Ascending aorta (tissue), 2 donors: ENCODE results near the gene WDR38. TPM values are rescaled to one million over a fixed set of nuclear protein-coding genes. Genes with fewer than 3 reads are reported as not detected.

ENCODE experiments used
- DNase-seq, 2 donors: peaks; one replicate each; pipeline ENCODE4 v3.0.0-alpha.2; 2019; ENCODE audit warnings: low spot score in 2 of 2
- H3K27ac ChIP-seq, 2 donors: fragments of 200-600 bp; sonication (generic); one replicate each; pipeline ENCODE4 v1.5.1; 2016 to 2017; ENCODE audit warnings: mild to moderate bottlenecking in 1 of 2
- H3K27me3 ChIP-seq: fragments of 200-600 bp; sonication (generic); one replicate; pipeline ENCODE4 v1.5.1; 2017
- H3K36me3 ChIP-seq, 2 donors: fragments of 200-600 bp; sonication (generic); one replicate each; pipeline ENCODE4 v1.5.1; 2016
- H3K4me1 ChIP-seq, 2 donors: fragments of 200-600 bp; sonication (generic); one replicate each; pipeline ENCODE4 v1.5.1; 2016 to 2017; ENCODE audit warnings: mild to moderate bottlenecking in 1 of 2
- H3K4me3 ChIP-seq, 2 donors: fragments of 200-600 bp; sonication (generic); one replicate each; pipeline ENCODE4 v1.5.1; 2016 to 2017; ENCODE audit warnings: mild to moderate bottlenecking in 1 of 2
- H3K9me3 ChIP-seq, 2 donors: fragments of 200-600 bp; sonication (generic); one replicate each; pipeline ENCODE4 v1.5.1; 2016
- intact Hi-C: fragments of 100-400 bp; cut with DNase I; formaldehyde crosslinking; loops from one replicate; pipeline ENCODE4 v1.15.1; 2023
- total RNA-seq: library from RNA; depleted of rRNA; stranded (reverse); fragments of >200 nt; gene quantifications from one replicate; pipeline ENCODE4 v1.1.0, GENCODE V29; 2016
- TF ChIP-seq, protein P1 (sequence below), 3 experiments: fragments of 200-600 bp in 2 of 3; fragments of 450-650 bp in 1 of 3; sonication (generic) in 2 of 3; IDR thresholded peaks; one replicate each; pipeline ENCODE4 v1.5.1; 2016 to 2019; ENCODE audit warnings: antibody characterized with exemption in 3 of 3, mild to moderate bottlenecking in 1 of 3, moderate library complexity in 1 of 3

The WDR38 gene
- total RNA-seq, 1 donor from 2014 or later: not detected

DNA sequence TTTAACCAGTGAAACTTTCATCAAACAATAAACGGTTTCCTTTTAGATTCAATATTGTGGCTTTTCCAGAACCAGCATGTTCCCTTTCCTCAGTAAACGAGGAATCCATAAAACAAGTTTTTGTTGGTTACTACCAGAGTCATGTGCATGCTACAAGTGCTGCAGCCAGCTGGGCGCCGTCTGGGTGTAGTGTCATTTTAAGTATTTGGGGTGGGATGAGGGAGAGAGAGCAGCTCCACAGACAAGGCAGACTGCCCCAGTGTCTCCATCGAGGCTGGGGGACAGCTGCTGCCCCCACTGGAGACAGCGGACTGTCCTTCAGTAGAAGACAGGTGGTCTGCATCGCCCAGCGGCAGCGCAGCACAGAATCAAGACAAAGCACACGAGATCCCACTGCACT is 26.0 kb downstream of the WDR38 start:
- no peak overlapping the region for H3K4me3 ChIP-seq
- H3K27me3 ChIP-seq: no peaks in the 10 kb centered on the region
- H3K4me1 ChIP-seq: no peaks in the 10 kb centered on the region
- H3K9me3 ChIP-seq: no peaks in the 10 kb centered on the region
- DNase-seq: no peak
- peaks cover 78 to 99% of the 10 kb centered on the region in 2 donors for H3K36me3 ChIP-seq
- intact Hi-C loops: no loop called here
- H3K27ac ChIP-seq: no peak overlapping the region
- TF ChIP-seq, protein P1, sequence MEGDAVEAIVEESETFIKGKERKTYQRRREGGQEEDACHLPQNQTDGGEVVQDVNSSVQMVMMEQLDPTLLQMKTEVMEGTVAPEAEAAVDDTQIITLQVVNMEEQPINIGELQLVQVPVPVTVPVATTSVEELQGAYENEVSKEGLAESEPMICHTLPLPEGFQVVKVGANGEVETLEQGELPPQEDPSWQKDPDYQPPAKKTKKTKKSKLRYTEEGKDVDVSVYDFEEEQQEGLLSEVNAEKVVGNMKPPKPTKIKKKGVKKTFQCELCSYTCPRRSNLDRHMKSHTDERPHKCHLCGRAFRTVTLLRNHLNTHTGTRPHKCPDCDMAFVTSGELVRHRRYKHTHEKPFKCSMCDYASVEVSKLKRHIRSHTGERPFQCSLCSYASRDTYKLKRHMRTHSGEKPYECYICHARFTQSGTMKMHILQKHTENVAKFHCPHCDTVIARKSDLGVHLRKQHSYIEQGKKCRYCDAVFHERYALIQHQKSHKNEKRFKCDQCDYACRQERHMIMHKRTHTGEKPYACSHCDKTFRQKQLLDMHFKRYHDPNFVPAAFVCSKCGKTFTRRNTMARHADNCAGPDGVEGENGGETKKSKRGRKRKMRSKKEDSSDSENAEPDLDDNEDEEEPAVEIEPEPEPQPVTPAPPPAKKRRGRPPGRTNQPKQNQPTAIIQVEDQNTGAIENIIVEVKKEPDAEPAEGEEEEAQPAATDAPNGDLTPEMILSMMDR (IDR thresholded peaks at IDR 0.05): no peak

DNA sequence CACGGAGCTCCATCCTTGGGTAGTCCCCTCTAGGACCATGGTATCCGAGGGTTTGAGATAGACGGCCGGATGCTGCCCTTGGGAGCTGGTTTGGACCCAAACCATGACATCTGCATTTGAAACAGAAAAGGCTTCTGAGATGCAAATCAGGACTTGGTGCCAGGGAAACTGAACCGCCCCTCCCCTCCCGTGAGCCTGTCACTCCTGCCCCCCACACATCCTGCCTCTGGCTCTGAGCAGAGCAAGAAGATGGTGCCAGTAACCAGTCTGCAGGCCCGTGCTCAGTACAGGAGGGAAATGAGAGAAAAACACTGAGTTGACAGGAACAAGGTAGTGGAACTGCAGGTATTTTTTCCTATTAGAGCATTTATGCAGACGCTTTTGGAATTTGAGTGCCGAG is 27.2 kb downstream of the WDR38 start:
- peaks cover 82 to 88% of the 10 kb centered on the region in 2 donors for H3K36me3 ChIP-seq
- H3K4me1 ChIP-seq: no peaks in the 10 kb centered on the region
- no peak overlapping the region for H3K27ac ChIP-seq
- H3K27me3 ChIP-seq: no peaks in the 10 kb centered on the region
- intact Hi-C loops: no loop called here
- H3K4me3 ChIP-seq: no peak overlapping the region
- no peak for DNase-seq
- H3K9me3 ChIP-seq: no peaks in the 10 kb centered on the region
- TF ChIP-seq, protein P1 (IDR thresholded peaks at IDR 0.05): no peak

DNA sequence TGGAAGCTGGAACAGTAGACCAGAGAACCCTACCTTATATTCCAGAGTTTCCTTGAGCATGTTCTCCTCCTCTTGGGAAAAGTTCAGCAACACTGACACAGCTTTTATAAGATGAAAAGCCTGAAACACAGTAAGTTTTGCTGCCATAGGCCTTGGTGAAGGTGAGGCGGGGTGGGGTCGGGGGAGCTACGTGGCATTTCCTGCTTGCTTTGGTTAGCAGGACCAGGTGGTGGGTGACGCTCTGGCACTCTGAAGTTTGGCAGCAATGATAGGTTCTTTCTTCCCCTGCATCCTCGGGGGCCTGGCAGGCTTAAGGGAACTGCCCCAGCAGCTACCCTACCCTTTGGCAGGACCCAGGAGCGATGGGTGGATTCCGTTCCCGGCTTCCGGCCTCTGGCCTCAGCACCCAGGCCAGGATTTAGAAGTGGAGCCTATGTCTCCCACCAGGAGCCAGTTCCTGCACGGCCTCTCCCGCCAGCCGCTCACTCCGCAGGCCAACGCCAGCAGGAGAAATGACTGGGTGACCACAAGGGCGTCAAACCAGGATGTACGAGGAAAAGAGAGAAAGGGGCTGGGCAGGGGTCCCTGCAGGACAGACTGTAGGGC is 28.0 kb downstream of the WDR38 start:
- Histone ChIP-seq H3K27me3 (no peaks in the 10 kb centered on the region), H3K4me3 (no peak overlapping the region), H3K4me1 (no peaks in the 10 kb centered on the region), H3K27ac (no peak overlapping the region), H3K9me3 (no peaks in the 10 kb centered on the region), H3K36me3 (peaks cover 82 to 88% of the 10 kb centered on the region in 2 donors)
- intact Hi-C loops: no loop called here
- TF ChIP-seq, protein P1 (IDR thresholded peaks at IDR 0.05): no peak
- no peak for DNase-seq

DNA sequence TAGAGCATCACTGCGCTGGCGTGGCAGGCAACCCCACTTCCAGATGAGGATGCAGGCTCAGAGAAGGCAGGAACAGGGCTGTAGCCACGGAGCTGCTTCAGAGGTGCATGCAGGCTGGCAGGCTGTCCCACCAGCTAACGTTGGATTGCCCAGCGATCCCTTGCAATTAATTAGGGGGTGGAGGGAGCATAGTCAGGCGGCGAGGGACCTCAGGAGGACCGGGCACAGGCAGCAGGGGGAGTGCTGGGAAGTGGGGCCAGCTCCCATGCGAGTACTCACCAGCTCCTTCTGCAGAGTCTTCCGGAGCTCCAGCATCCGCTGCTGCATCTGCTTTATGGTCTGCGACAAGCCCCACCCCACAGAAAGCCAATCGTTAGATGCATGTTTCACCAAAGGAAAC is 29.0 kb downstream of the WDR38 start:
- Histone ChIP-seq H3K4me1 (no peaks in the 10 kb centered on the region), H3K4me3 (no peak overlapping the region), H3K9me3 (no peaks in the 10 kb centered on the region), H3K27ac (no peak overlapping the region), H3K27me3 (no peaks in the 10 kb centered on the region), H3K36me3 (peaks cover 82 to 88% of the 10 kb centered on the region in 2 donors)
- DNase-seq: no peak
- intact Hi-C loops: no loop called here
- TF ChIP-seq, protein P1 (IDR thresholded peaks at IDR 0.05): no peak

DNA sequence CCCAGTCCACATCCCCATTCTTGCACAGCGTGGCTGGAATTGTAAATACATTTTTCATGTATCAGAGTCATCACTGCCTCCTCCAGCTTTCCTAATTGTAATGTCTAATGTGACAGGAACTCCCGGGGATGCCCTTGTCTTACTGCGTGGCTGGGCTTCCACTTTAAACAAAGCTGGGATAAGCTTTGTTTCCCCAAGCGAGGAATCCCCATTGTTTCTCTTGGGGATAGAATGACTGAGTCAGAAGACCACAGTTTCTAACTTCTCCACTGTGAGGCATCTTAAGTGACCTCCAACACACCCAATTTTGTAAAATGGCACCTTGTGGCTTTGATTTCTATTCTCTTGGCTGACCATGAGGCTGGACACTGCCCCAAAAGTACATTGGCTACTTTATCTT is 31.1 kb downstream of the WDR38 start:
- no peaks in the 10 kb centered on the region for H3K27me3 ChIP-seq
- no peak overlapping the region for H3K4me3 ChIP-seq
- no peaks in the 10 kb centered on the region for H3K4me1 ChIP-seq
- peaks cover 85 to 88% of the 10 kb centered on the region in 2 donors for H3K36me3 ChIP-seq
- no peak overlapping the region for H3K27ac ChIP-seq
- intact Hi-C loops: no loop called here
- TF ChIP-seq, protein P1 (IDR thresholded peaks at IDR 0.05): no peak
- no peaks in the 10 kb centered on the region for H3K9me3 ChIP-seq
- DNase-seq: no peak

DNA sequence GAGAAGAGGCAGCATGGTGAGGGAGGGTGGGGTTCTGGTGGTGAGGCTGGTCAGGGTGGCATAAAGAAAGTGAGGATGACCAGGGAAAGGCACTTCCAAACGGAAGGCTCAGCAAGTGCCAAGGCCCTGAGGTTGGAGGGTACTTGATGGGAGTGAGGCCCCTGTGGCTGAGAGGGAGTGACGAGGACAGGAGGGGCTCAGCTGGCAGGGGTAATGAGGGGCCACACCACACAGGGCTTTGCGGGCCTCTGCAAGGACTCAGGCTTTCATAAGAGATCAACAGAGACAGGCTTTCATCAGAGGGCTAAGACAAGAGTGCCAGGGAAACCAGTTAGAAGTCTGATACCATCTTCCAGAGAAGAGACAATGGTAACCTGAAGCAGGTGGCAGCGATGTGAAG is 32.3 kb downstream of the WDR38 start:
- Histone ChIP-seq H3K27me3 (no peaks in the 10 kb centered on the region), H3K9me3 (no peaks in the 10 kb centered on the region), H3K36me3 (peaks cover 85 to 86% of the 10 kb centered on the region in 2 donors), H3K4me3 (no peak overlapping the region), H3K27ac (no peak overlapping the region), H3K4me1 (no peaks in the 10 kb centered on the region)
- TF ChIP-seq, protein P1 (IDR thresholded peaks at IDR 0.05): no peak
- intact Hi-C loops: no loop called here
- no peak for DNase-seq
